Measurements from ENCODE around the gene STK35. TPM values are rescaled to one million over a fixed set of nuclear protein-coding genes. Genes with fewer than 3 reads are reported as not detected.

STK35 gene
- total and polyA plus RNA-seq, 2 of the 8 experiments (the other 6 are each of a cell fraction or from before 2014, with no cell fraction given) = 24.9 to 45.0 TPM

DNA sequence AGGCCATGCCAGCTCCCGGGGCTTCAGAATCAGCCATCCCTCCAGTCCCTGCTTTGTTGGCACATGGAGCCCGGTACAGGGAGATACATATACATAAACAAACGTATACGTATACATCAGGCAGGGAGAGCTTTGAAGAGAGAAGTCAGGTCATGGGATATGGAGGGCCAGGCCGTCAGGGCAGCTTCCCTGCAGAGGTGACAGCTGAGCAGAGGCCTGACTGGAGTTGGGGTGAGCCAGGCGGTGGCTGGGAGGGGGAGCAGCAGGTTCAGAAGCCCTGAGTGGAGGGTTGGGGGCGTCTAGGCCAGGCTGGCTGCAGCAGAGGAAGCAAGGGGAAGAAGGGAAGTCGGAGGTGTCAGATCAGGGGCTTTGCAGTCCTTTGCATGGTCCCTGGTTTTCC is 61.7 kb downstream of the STK35 start:
- 90% methylated on average over 8 of the region's 8 CpGs; no CpG with 5 or more reads in 1 of the 2 experiments for WGBS, 2 experiments (ENCODE audit: extremely low coverage in 1 of 2, insufficient coverage in 1 of 2, insufficient read length in 1 of 2, insufficient replicate concordance in 2 of 2, low coverage in 1 of 2, low lambda C conversion rate in 2 of 2, missing lambda C conversion rate in 1 of 2)
- ChIA-PET POLR2A (ENCODE audit: partially characterized antibody) (interaction anchor here (1.0 kb wide), 1 partner anchor 14 kb away, joined by 4 read pairs; no protein-coding TSS in a partner anchor), CTCF (ENCODE audit: partially characterized antibody) (interaction anchor here (0.7 to 2.5 kb wide), 9 partner anchors 8 to 198 kb away, joined by 3 to 12 read pairs (median 3); no protein-coding TSS in a partner anchor)
- TF ChIP-seq FOSL1 (IDR thresholded peaks at IDR 0.05; ENCODE audit: insufficient read depth, low read depth, low read length) = no peak
- no peak for TF ChIP-seq TCF12 (IDR thresholded peaks at IDR 0.05; ENCODE audit: low read depth, low read length)
- TF ChIP-seq, protein P1, sequence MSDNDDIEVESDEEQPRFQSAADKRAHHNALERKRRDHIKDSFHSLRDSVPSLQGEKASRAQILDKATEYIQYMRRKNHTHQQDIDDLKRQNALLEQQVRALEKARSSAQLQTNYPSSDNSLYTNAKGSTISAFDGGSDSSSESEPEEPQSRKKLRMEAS (IDR thresholded peaks at IDR 0.05) = no peak
- TF ChIP-seq POU5F1 (IDR thresholded peaks at IDR 0.05; ENCODE audit: low read depth, low read length) = no peak
- no peak for TF ChIP-seq CTBP2 (IDR thresholded peaks at IDR 0.05; ENCODE audit: borderline replicate concordance, insufficient read depth, insufficient read length, low read length)
- TF ChIP-seq RAD21 (IDR thresholded peaks at IDR 0.05 in 1 of 2, conservative IDR thresholded peaks at IDR 0.05 in 1 of 2; ENCODE audit: low read depth in 2 of 2, low read length in 2 of 2) = no peak
- TF ChIP-seq BRCA1 (IDR thresholded peaks at IDR 0.05; ENCODE audit: low read depth, low read length) = no peak
- TF ChIP-seq HDAC2 (IDR thresholded peaks at IDR 0.05; ENCODE audit: borderline replicate concordance in 1 of 2, low read depth in 2 of 2, low read length in 2 of 2) = no peak
- TF ChIP-seq PHF8 (conservative IDR thresholded peaks at IDR 0.05; ENCODE audit: low read depth, low read length) = no peak
- no peak for TF ChIP-seq SIN3A (conservative IDR thresholded peaks at IDR 0.05 in 1 of 2, IDR thresholded peaks at IDR 0.05 in 1 of 2; ENCODE audit: low read depth in 1 of 2, low read length in 2 of 2)
- TF ChIP-seq GABPA (IDR thresholded peaks at IDR 0.05; ENCODE audit: borderline replicate concordance, insufficient read depth, low read length) = no peak
- no peak for TF ChIP-seq CBX8 (IDR thresholded peaks at IDR 0.05; ENCODE audit: borderline replicate concordance, low read depth, low read length)
- no peak for TF ChIP-seq TAF7 (optimal IDR thresholded peaks at IDR 0.05; ENCODE audit: borderline replicate concordance, low read depth, low read length)

More for the DNA sequence above, 61.7 kb downstream of the STK35 start:
- Histone ChIP-seq H3K14ac (ENCODE audit: insufficient read length) (no peak overlapping the region), H3K56ac (replicated peaks; ENCODE audit: insufficient read length, low read depth, low read length) (no peak overlapping the region), H3K27me3 (replicated peaks in 1 of 4; ENCODE audit: control insufficient read depth in 3 of 4, extremely low read depth in 1 of 4, insufficient read depth in 3 of 4, low read length in 3 of 4) (no peaks in the 10 kb centered on the region), H3K4me3 (ENCODE audit: extremely low read depth in 1 of 4, insufficient read depth in 2 of 4, low read depth in 3 of 4, low read length in 4 of 4) (no peak overlapping the region), H3K23ac (ENCODE audit: insufficient read length) (no peak overlapping the region), H3K4me1 (replicated peaks in 1 of 4; ENCODE audit: control insufficient read depth in 3 of 4, insufficient read depth in 4 of 4, low read length in 3 of 4) (no peaks in the 10 kb centered on the region; a peak in 1 of 7 replicates), H3K79me1 (ENCODE audit: low read depth, low read length) (no peaks in the 10 kb centered on the region), H2BK15ac (ENCODE audit: low read length) (no peak overlapping the region), H3K9ac (replicated peaks in 1 of 4; ENCODE audit: extremely low read depth in 1 of 4, low read depth in 3 of 4, low read length in 3 of 4) (no peak overlapping the region), H3K36me3 (ENCODE audit: control insufficient read depth in 2 of 4, insufficient read depth in 4 of 4, low read length in 3 of 4) (no peaks in the 10 kb centered on the region), H4K5ac (ENCODE audit: insufficient read length, low read depth, low read length) (no peak overlapping the region), H4K8ac (ENCODE audit: extremely low read depth, insufficient read depth, low read length) (no peak overlapping the region), H4K91ac (replicated peaks; ENCODE audit: insufficient read length, low read length) (no peak overlapping the region), H3K23me2 (ENCODE audit: low read depth, low read length) (no peaks in the 10 kb centered on the region), H2BK12ac (ENCODE audit: low read depth, low read length) (no peak overlapping the region), H3K4ac (replicated peaks; ENCODE audit: insufficient read length, low read depth, low read length) (no peak overlapping the region), H2BK5ac (ENCODE audit: low read depth, low read length) (no peak overlapping the region), H2AFZ (ENCODE audit: low read length) (no peak overlapping the region), H3K4me2 (ENCODE audit: insufficient read depth in 1 of 2, low read depth in 2 of 2, low read length in 2 of 2) (no peak overlapping the region), H2BK120ac (replicated peaks; ENCODE audit: low read depth, low read length) (no peak overlapping the region), H2AK5ac (ENCODE audit: low read depth, low read length) (no peak overlapping the region), H4K20me1 (replicated peaks in 1 of 2; ENCODE audit: control insufficient read depth in 1 of 2, insufficient read depth in 2 of 2, low read length in 2 of 2) (no peaks in the 10 kb centered on the region), H3K27ac (ENCODE audit: low read depth, low read length) (no peak overlapping the region), H3K9me3 (ENCODE audit: insufficient read depth in 2 of 2, low read depth in 1 of 2, low read length in 1 of 2) (no peaks in the 10 kb centered on the region), H3K79me2 (ENCODE audit: control insufficient read depth in 1 of 2, insufficient read depth in 2 of 2, low read length in 2 of 2) (no peaks in the 10 kb centered on the region), H2BK20ac (ENCODE audit: low read length) (no peak overlapping the region), H3K18ac (ENCODE audit: extremely low read depth, low read length) (no peak overlapping the region)
- FAIRE-seq = no peak
- no peak for DNase-seq (ENCODE audit: low read depth in 1 of 2, low spot score in 2 of 2)
